T-helper 2 cell treated with Interferon-gamma antibody and Interleukin-4, amounts not matched to agents 100 ng/mL and 5 ng/mL, for 36 hours (primary cell): ENCODE measurements around the gene TOLLIP. TPM values are rescaled to one million over a fixed set of nuclear protein-coding genes. Genes with fewer than 3 reads are reported as not detected.
"Not testable (repeated sequence)": the region's sequence is repeated elsewhere in the genome, so short reads cannot be mapped to it uniquely, and the experiment has no call there.

Experiments used
- intact Hi-C: fragments of 100-400 bp; cut with micrococcal nuclease; formaldehyde crosslinking; loops from one replicate; pipeline ENCODE4 v1.15.1; 2023
- total RNA-seq: library from RNA; stranded (reverse); gene quantifications from 2 replicates; pipeline ENCODE4 v1.2.3, GENCODE V29; 2022

TOLLIP gene
- total RNA-seq, 1 donor from 2014 or later = 29.8 TPM

- intact Hi-C loops = no loop called here
Measured at GRCh38 chr11:1344056-1344635, 34.7 kb upstream of the TOLLIP start.

- intact Hi-C loops = no loop called here
Measured at GRCh38 chr11:1343391-1344055, 34.1 kb upstream of the TOLLIP start.

DNA sequence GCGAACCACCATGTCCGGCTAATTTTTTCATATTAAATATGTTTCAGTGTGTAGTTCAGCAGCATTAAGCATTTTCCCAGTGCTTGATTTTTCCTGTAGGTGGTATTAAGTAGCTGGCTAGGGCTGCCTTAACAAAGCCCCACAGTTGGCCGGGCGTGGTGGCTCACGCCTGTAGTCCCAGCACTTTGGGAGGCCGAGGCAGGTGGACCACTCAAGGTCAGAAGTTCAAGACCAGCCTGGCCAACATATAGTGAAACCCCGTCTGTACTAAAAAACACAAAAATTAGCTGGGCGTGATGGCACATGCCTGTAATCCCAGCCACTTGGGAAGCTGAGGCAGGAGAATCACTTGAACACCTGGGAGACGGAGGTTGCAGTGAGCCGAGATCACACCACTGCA, 33.5 kb upstream of the TOLLIP start:
- intact Hi-C loops = no loop called here

- intact Hi-C loops = no loop called here
Measured at GRCh38 chr11:1341928-1342524, 32.6 kb upstream of the TOLLIP start.

DNA sequence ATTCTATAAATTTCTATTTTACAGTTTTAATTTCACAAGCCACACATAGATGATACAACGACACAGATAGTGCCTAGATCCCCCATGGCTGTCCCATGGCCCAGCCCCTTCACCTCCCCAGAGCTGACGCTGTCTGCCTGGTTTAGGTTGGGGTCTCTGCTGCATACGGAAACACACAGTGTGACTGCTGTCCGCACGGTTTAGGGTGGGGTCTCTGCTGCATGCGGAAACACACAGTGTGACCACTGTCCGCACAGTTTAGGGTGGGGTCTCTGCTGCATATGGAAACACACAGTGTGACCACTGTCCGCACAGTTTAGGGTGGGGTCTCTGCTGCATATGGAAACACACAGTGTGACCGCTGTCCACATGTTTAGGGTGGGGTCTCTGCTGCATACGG, 31.8 kb upstream of the TOLLIP start:
- intact Hi-C loops = not testable (repeated sequence)

DNA sequence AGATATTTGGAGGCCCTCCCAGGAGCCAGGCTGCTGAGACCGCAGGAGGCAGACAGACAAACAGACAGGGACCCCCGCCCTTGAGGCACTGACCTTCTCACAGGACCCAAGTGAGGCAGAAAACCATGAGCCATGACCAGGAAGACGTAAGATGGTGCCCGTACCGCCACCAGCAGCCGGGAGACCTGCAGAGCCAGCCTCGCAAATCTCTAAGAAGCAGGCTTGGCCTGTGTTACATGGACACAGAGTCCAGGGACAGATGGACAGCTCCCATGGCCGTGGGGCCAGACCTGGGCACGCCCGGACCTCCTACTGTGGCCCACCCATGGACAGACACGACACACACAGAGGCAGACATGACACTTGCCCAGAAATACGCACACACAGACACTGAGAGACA, 30.7 kb upstream of the TOLLIP start:
- intact Hi-C loops = no loop called here

DNA sequence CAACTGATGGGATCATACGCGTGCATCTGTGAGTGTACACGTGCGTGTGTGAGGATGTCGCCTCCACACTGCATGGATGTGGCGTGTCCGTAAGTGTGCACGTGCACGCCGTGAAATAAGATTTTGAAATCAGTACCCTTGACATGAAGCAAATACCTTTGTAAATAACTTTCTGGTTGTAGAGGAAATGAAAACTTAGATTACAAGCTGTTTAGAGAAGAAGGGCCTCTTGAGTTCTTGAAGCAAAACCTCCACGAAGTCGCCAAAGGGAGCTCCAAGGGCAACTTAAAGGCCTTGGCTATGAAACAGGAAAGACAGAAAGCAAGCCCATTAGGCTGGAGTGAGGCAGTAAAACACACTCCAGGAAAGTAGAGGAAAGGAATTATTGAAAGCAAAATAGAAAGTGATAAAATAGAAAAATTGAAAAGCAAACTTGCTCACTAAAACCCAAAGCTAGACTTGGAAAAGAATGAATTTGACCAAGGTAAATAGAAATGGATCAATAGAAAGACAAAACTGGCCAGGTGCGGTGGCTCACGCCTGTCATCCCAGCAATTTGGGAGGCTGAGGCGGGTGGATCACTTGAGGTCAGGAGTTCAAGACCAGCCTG, 29.7 kb upstream of the TOLLIP start:
- intact Hi-C loops = loop anchor here (5.0 kb wide), 2 partner anchors 77 to 233 kb away; partner anchors contain the start of gene DUSP8

DNA sequence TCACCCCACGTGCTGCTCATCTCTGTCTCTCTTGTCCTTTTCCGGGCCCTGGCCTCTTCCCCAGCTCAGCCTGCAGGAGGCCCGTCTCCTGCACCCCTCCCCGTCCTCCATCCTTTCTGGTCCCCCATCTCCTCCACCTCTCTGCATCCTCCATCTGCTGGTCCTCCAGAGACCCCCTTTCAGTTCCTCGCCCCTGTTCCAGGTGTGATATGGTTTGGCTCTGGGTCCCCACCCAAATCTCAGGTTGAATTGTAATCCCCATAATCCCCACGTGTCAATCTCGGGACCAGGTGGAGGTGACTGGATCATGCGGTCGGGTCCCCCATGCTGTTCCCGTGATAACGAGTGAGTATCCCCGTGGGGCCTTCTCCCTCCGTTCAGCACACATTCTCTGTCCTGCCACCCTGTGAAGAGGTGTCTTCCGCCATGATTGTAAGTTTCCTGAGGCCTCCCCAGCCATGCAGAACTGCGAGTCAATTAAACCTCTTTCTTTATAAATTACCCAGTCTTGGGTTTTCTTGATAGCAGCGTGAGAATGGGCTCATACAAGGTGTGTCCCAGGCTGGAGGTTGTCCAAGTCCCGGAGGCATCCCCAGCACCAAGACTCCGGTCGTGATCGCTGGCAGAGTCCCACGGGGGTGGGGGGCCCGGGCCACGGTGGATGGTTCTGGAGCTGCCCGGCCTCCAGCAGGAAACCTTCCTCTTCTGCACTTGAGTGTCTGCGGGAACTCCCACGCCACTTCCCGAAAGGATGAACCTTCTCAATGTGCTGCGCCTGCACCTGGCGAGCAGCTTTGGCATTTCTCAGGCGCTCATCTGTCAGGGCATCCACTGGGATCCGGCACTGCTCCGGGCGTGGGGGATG, 29.0 kb upstream of the TOLLIP start:
- intact Hi-C loops = loop anchor here (5.0 kb wide), 2 partner anchors 76 to 234 kb away; partner anchors contain the start of gene DUSP8

DNA sequence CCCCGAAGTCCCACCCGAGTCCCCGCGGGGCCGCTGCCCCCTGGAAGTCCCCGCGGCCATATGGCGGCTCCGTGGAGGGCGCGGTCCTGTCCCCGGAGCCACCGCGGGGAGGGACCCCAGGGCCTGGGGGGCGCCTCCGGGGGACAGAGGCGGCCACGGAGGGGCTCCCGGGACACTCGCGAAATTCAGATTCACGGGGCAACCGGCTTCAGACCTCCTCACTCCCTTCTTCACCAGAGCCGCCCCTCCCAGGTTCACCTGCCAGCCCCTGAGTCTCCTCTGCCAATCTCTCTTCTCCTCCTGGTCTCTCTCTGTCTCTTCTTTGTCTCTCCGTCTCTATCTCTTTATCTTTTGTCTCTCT, 28.2 kb upstream of the TOLLIP start:
- intact Hi-C loops = loop anchor here (2.0 to 5.0 kb wide), 3 partner anchors 45 to 235 kb away; partner anchors contain the start of gene DUSP8

GRCh38 chr11:1336836-1337646, 27.6 kb upstream of the TOLLIP start:
- intact Hi-C loops = loop anchor here (2.0 to 5.0 kb wide), 3 partner anchors 46 to 235 kb away; partner anchors contain the start of gene DUSP8

DNA sequence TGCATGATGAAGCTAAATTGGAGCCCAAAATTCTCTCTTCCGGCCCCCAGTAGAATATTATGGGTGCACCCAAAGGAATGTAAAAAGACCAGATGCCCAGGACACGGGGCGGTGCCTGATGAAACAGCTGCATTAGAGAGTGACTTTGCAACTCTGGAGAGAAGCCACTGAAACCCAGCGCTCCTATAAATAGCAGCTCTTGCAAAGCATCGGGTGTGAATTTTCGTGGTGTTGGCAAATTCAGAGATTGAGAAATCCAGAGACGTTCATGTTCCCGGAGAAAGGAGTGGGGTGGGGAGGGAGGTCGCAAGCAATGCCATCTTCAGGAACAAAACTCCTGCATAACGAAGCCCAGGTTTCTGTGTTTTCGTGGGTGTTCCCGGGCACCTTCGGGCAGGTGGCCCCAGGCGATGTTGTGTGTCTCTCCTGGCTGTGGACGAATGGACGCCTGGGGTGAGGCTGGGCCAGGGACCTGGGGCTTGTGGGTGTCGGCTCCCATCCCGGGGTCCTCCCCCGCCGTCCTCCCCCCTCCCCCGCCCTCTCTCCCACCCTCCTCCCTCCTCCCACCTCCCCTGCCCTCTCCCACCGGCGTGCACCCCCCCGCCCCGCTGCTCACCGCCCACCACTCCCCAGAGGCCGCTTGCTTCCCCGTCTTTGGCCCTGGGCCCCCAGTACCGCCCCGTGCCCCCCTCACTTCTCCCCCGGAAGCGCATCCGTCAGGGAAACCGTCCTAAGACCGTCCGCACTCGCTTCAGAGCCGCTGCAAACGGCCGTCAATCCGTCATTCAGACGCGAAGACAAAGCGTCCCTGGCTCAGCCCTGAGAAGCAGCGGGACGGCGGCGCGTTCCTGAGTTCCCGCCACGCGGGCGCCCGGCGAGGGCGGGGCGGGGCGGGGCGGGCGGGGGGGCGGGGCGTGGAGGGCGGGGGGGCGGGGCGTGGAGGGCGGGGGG, 26.7 kb upstream of the TOLLIP start:
- intact Hi-C loops = loop anchor here (2.0 to 5.0 kb wide), 3 partner anchors 47 to 236 kb away; partner anchors contain the start of gene DUSP8

GRCh38 chr11:1335264-1335810, 25.9 kb upstream of the TOLLIP start:
- intact Hi-C loops = loop anchor here (5.0 kb wide), 2 partner anchors 73 to 237 kb away; partner anchors contain the start of gene DUSP8

- intact Hi-C loops = loop anchor here (1.0 kb wide), 1 partner anchor 24 kb away; no protein-coding TSS in a partner anchor
Measured at GRCh38 chr11:1333860-1334259, 24.4 kb upstream of the TOLLIP start.

GRCh38 chr11:1333091-1333772, 23.8 kb upstream of the TOLLIP start:
- intact Hi-C loops = no loop called here

DNA sequence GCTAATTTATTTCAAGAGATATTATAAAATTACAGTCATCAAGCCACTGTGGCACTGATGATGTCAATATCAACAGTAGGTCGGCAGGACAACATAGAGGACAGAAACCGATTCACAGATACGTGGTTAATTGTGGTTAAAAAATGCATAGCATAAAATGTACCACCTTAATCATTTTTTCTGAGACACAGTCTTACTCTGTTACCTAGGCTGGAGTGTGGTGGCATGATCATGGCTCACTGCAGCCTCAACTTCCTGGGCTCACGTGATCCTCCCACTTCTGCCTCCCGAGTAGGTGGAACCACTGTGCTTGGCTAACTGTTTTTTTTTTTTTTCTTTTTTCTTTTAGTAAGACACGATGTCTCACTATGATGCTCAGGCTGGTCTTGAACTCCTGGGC, 21.0 kb upstream of the TOLLIP start:
- intact Hi-C loops = no loop called here

GRCh38 chr11:1327064-1327460, 17.6 kb upstream of the TOLLIP start:
- intact Hi-C loops = no loop called here

DNA sequence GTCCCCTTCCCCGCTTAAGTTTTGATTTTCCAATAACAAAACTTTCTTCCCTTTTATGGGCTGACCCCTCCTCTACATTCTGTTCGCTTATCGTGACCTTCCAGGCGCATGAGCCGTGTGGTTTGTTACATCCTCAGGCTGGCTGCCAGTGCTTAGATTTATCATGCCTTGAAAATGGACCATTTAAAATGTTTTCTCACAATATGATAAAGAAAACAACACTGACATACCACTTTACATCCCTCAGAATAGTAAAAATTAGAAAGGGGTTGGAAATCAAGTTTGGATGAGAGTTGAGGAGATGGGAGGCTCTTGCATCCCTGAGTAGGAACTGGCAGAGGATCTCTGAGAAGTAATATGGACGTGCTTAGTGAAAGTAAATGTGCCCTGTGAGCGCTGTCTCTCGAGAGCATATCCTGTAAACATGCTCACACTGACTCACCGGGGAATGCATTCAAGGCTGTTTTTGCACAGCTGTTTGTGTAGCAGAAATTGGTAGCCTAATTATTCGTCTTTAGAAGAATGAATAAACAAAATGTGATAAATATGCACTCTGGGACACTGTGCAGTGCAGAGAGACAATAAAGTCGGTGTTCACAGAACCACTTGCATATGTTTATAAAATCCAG, 17.1 kb upstream of the TOLLIP start:
- intact Hi-C loops = no loop called here

DNA sequence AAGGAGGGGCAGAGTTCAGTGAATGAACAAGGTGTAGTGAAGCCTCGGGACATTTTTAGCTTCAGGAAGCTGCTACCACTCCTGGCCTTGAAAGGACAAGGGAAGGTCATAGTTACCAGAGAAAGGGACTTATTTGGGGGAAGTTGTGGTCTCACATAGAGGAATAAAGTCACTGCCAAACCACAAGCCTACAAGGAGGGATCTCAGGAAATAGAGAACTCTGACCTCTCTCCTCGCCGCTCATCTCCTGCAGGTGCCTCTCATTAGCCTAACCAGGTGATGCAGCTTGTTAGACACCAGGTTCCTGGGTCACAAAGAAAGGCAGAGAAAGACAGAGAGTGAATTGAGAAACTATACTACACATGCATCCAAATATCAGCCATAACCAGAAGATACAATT, 14.3 kb upstream of the TOLLIP start:
- intact Hi-C loops = no loop called here
